HEK293T (cell line): Measurements from ENCODE around the gene EME2.

Source experiments
- ARNT ChIP-seq: fragments of 450-650 bp; IDR thresholded peaks from 2 replicates; pipeline ENCODE4 v1.6.1; 2017; ENCODE audit warnings: mild to moderate bottlenecking
- BHLHE40 ChIP-seq: fragments of 450-650 bp; IDR thresholded peaks from 2 replicates; pipeline ENCODE4 v1.6.1; 2016; ENCODE audit warnings: mild to moderate bottlenecking, moderate library complexity, borderline replicate concordance
- ELF4 ChIP-seq: fragments of 450-650 bp; IDR thresholded peaks from 2 replicates; pipeline ENCODE4 v1.6.1; 2017; ENCODE audit warnings: antibody characterized with exemption
- FOXA1 ChIP-seq: fragments of 450-650 bp; IDR thresholded peaks from 2 replicates; pipeline ENCODE4 v1.6.1; 2016; ENCODE audit warnings: mild to moderate bottlenecking
- FOXK2 ChIP-seq: fragments of 450-650 bp; IDR thresholded peaks from 2 replicates; pipeline ENCODE4 v1.6.1; 2016; ENCODE audit warnings: mild to moderate bottlenecking
- FOXM1 ChIP-seq: fragments of 450-650 bp; IDR thresholded peaks from 2 replicates; pipeline ENCODE4 v1.6.1; 2017; ENCODE audit warnings: mild to moderate bottlenecking, borderline replicate concordance
- L3MBTL2 ChIP-seq: fragments of 450-650 bp; conservative IDR thresholded peaks from 2 replicates; pipeline ENCODE4 v1.6.1; 2016; ENCODE audit warnings: mild to moderate bottlenecking
- PKNOX1 ChIP-seq: fragments of 450-650 bp; IDR thresholded peaks from 2 replicates; pipeline ENCODE4 v1.6.1; 2016
- SUZ12 ChIP-seq: fragments of 450-650 bp; IDR thresholded peaks from 2 replicates; pipeline ENCODE4 v1.6.1; 2016; ENCODE audit warnings: mild to moderate bottlenecking
- TARDBP ChIP-seq: fragments of 450-650 bp; IDR thresholded peaks from 2 replicates; pipeline ENCODE4 v1.6.1; 2016
- ZNF384 ChIP-seq: fragments of 450-650 bp; IDR thresholded peaks from 2 replicates; pipeline ENCODE4 v1.6.1; 2016

GRCh38 chr16:1792836-1793577 lies 20.4 kb downstream of the EME2 start:
- TF ChIP-seq L3MBTL2 (no peak), FOXA1 (no peak), PKNOX1 (no peak), FOXM1 (no peak), ELF4 (no peak), FOXK2 (no peak), ZNF384 (no peak), SUZ12 (no peak), ARNT (no peak), TARDBP (no peak), BHLHE40 (no peak)
